Motor neuron (in vitro differentiated cells): ENCODE measurements around the gene KYAT1. TPM values are rescaled to one million over a fixed set of nuclear protein-coding genes. Genes with fewer than 3 reads are reported as not detected.
"Not testable (repeated sequence)": the region's sequence is repeated elsewhere in the genome, so short reads cannot be mapped to it uniquely, and the experiment has no call there.

Source experiments
- ATAC-seq, 8 experiments: fragments of 200-7000 bp; cut with Tn5 transposase; replicated peaks in 6 of 8; 2 replicates each; pipeline ENCODE4 v1.8.0; 2021; ENCODE audit warnings: mild to moderate bottlenecking in 8 of 8, moderate library complexity in 8 of 8
- H3K27ac ChIP-seq, 2 donors: fragments of 250-450 bp; sonication (Bioruptor Pico); 2 replicates each; pipeline ENCODE4 v1.9.0; 2021; ENCODE audit warnings: antibody characterized with exemption in 2 of 2, mild to moderate bottlenecking in 2 of 2, moderate library complexity in 1 of 2
- H3K4me1 ChIP-seq, 2 donors: fragments of 250-450 bp; sonication (Bioruptor Pico); replicated peaks in 1 of 2; 2 replicates each; pipeline ENCODE4 v1.6.1; 2021; ENCODE audit warnings: antibody characterized with exemption in 2 of 2, mild to moderate bottlenecking in 2 of 2, moderate library complexity in 1 of 2
- H3K4me3 ChIP-seq, 5 donors: fragments of 250-450 bp; sonication (Bioruptor Pico); 2 replicates each; pipeline ENCODE4 v1.9.0; 2021; ENCODE audit warnings: antibody characterized with exemption in 5 of 5, mild to moderate bottlenecking in 5 of 5, moderate library complexity in 4 of 5
- WGBS, 10 experiments: fragments of 450-650 bp; shearing (Covaris generic); methylation state at CpG; one replicate each; pipeline ENCODE4 v1.0.0; 2022; 5-methylcytosine and 5-hydroxymethylcytosine counted together
- in situ Hi-C, 9 experiments: fragments of 400-800 bp; cut with MboI; loops; one replicate each; pipeline ENCODE4 v1.15.0; 2021; ENCODE audit warnings: low sequenced_read_pairs in 9 of 9, low pct_unique_long_range_greater_than_20kb in 2 of 9; ENCODE audit not compliant: unreplicated experiment in 9 of 9
- total RNA-seq, 8 experiments: library from RNA; unstranded; fragments of 300-600 nt; gene quantifications; 2 replicates each; pipeline versions ENCODE4 v1.2.3 to v1.2.4, GENCODE V29; 2022

The KYAT1 gene
- total RNA-seq, 8 experiments from 2014 or later, result 4.0 to 15.9 (median 10.8) TPM

- Histone ChIP-seq H3K4me1 (no peaks in the 10 kb centered on the region), H3K27ac (no peak overlapping the region), H3K4me3 (no peak overlapping the region)
- WGBS, 10 experiments, result 80 to 100% (median 86%) methylated on average over 1 to 3 of the region's 3 CpGs; no CpG with 5 or more reads in 5 of the 10 experiments
- ATAC-seq, result peak in 1 of 8 experiments; percentile 7
- in situ Hi-C loops, result no loop called here
Measured at GRCh38 chr9:128808543-128808942, 73.2 kb downstream of the KYAT1 start.

- Histone ChIP-seq H3K4me3 (no peak overlapping the region), H3K4me1 (no peaks in the 10 kb centered on the region), H3K27ac (no peak overlapping the region)
- ATAC-seq, result peak in 3 of 8 experiments; percentile 3 to 17 (median 14)
- whole genome bisulfite sequencing, 10 experiments, result 72% methylated on average over 3 of the region's 14 CpGs; no CpG with 5 or more reads in 9 of the 10 experiments
- in situ Hi-C loops, result no loop called here
Measured at GRCh38 chr9:128807827-128808226, 73.9 kb downstream of the KYAT1 start.

- 73 to 100% (median 95%) methylated on average over 1 to 5 of the region's 14 CpGs; no CpG with 5 or more reads in 5 of the 10 experiments for WGBS, 10 experiments
- in situ Hi-C loops, result no loop called here
- no peak for ATAC-seq
- H3K4me1 ChIP-seq, result no peaks in the 10 kb centered on the region
- no peak overlapping the region for H3K4me3 ChIP-seq
- H3K27ac ChIP-seq, result no peak overlapping the region
Measured at GRCh38 chr9:128805661-128806060, 76.1 kb downstream of the KYAT1 start.

- WGBS, 10 experiments, result 97 to 100% (median 100%) methylated on average over 1 to 4 of the region's 4 CpGs; no CpG with 5 or more reads in 2 of the 10 experiments
- Histone ChIP-seq H3K27ac (no peak overlapping the region), H3K4me3 (no peak overlapping the region), H3K4me1 (no peaks in the 10 kb centered on the region)
- no peak for ATAC-seq
- in situ Hi-C loops, result no loop called here
Measured at GRCh38 chr9:128802482-128802881, 79.3 kb downstream of the KYAT1 start.

- 60 to 96% (median 84%) methylated on average over 2 to 6 of the region's 7 CpGs; no CpG with 5 or more reads in 4 of the 10 experiments for WGBS, 10 experiments
- Histone ChIP-seq H3K4me1 (no peaks in the 10 kb centered on the region), H3K27ac (no peak overlapping the region), H3K4me3 (no peak overlapping the region)
- no peak for ATAC-seq
- in situ Hi-C loops, result no loop called here
Measured at GRCh38 chr9:128800061-128800460, 81.7 kb downstream of the KYAT1 start.

GRCh38 chr9:128798896-128799295 is 82.9 kb downstream of the KYAT1 start:
- ATAC-seq, result no peak
- in situ Hi-C loops, result no loop called here
- Histone ChIP-seq H3K4me1 (no peaks in the 10 kb centered on the region), H3K4me3 (no peak overlapping the region), H3K27ac (no peak overlapping the region)
- WGBS, 10 experiments, result 80 to 100% (median 96%) methylated on average over 1 to 5 of the region's 8 CpGs; no CpG with 5 or more reads in 2 of the 10 experiments

GRCh38 chr9:128794961-128795360 is 86.8 kb downstream of the KYAT1 start:
- in situ Hi-C loops, H3K4me3 ChIP-seq, H3K4me1 ChIP-seq, H3K27ac ChIP-seq: not testable (repeated sequence)
- 40 to 100% (median 43%) methylated on average over 1 to 2 of the region's 2 CpGs; no CpG with 5 or more reads in 7 of the 10 experiments for WGBS, 10 experiments
- peak in 1 of 8 experiments; percentile 43 for ATAC-seq

GRCh38 chr9:128792978-128793686 is 88.6 kb downstream of the KYAT1 start:
- H3K27ac ChIP-seq, result no peak overlapping the region
- 40 to 100% (median 85%) methylated on average over 1 to 5 of the region's 8 CpGs; no CpG with 5 or more reads in 2 of the 10 experiments for WGBS, 10 experiments
- no peak for ATAC-seq
- H3K4me1 ChIP-seq, result peaks cover 2% of the 10 kb centered on the region in 2 donors
- in situ Hi-C loops, result no loop called here
- H3K4me3 ChIP-seq, result no peak overlapping the region

- in situ Hi-C loops, result no loop called here
- no peak for ATAC-seq
- Histone ChIP-seq H3K27ac (no peak overlapping the region), H3K4me3 (no peak overlapping the region), H3K4me1 (peaks cover 5 to 6% of the 10 kb centered on the region in 2 donors)
- 80 to 100% (median 100%) methylated on average over 1 to 7 of the region's 9 CpGs; no CpG with 5 or more reads in 4 of the 10 experiments for WGBS, 10 experiments
Measured at GRCh38 chr9:128792134-128792533, 89.6 kb downstream of the KYAT1 start.

- WGBS, 10 experiments, result 89 to 92% (median 90%) methylated on average over 2 to 3 of the region's 4 CpGs; no CpG with 5 or more reads in 7 of the 10 experiments
- in situ Hi-C loops, result no loop called here
- Histone ChIP-seq H3K4me1 (peaks cover 5 to 6% of the 10 kb centered on the region in 2 donors), H3K4me3 (no peak overlapping the region), H3K27ac (no peak overlapping the region)
- ATAC-seq, result no peak
Measured at GRCh38 chr9:128790536-128790935, 91.2 kb downstream of the KYAT1 start.

- Histone ChIP-seq H3K27ac (no peak overlapping the region), H3K4me3 (peak overlapping the region in 3 of 5 donors; percentile 60 to 94 (median 73)), H3K4me1 (peaks cover 5 to 6% of the 10 kb centered on the region in 2 donors)
- WGBS, 10 experiments, result 20% methylated on average over 1 of the region's 1 CpG; no CpG with 5 or more reads in 9 of the 10 experiments
- ATAC-seq, result no peak
- in situ Hi-C loops, result no loop called here
Measured at GRCh38 chr9:128788445-128788844, 93.3 kb downstream of the KYAT1 start.

- H3K4me1 ChIP-seq, result peaks cover 5 to 6% of the 10 kb centered on the region in 2 donors
- peak in 2 of 8 experiments; percentile 9 to 13 for ATAC-seq
- H3K27ac ChIP-seq, result peak overlapping the region in 1 of 2 donors; percentile 66
- 6 to 10% (median 7%) methylated on average over 2 to 4 of the region's 7 CpGs; no CpG with 5 or more reads in 5 of the 10 experiments for WGBS, 10 experiments
- in situ Hi-C loops, result no loop called here
- peak overlapping the region; percentile 60 to 94 (median 74) for H3K4me3 ChIP-seq
Measured at GRCh38 chr9:128787659-128788058, 94.1 kb downstream of the KYAT1 start.

GRCh38 chr9:128786681-128787601 is 94.8 kb downstream of the KYAT1 start, which contains the start of gene TBC1D13:
Gene TBC1D13 (plus strand): TSS chr9:128787253. CDS start chr9:128787354, 101 bp downstream.
- ATAC-seq, result peak; percentile 96 to 99 (median 97)
- 0 to 73% (median 47%) methylated on average over 1 to 10 of the region's 64 CpGs; no CpG with 5 or more reads in 2 of the 10 experiments for WGBS, 10 experiments

More at GRCh38 chr9:128786681-128787601, 94.8 kb downstream of the KYAT1 start, which contains the start of gene TBC1D13:
- in situ Hi-C loops, result no loop called here
- Histone ChIP-seq H3K4me3 (peak within 1 kb of the TSS; percentile 60 to 94 (median 74)), H3K4me1 (peaks cover 5 to 6% of the 10 kb centered on the region in 2 donors), H3K27ac (peak within 1 kb of the TSS; percentile 66 to 70)
